Kidney (tissue), 22 donors: ENCODE measurements around the gene PHF3. TPM values are rescaled to one million over a fixed set of nuclear protein-coding genes. Genes with fewer than 3 reads are reported as not detected.
A peak's percentile ranks its signal among the peaks of the same experiment; 100 is the strongest.

Source experiments
- DNase-seq, 5 donors: peaks; one replicate each; pipeline ENCODE4 v3.0.0-alpha.2; 2013 to 2020
- FAIRE-seq: peaks from 2 replicates; lab custom pipeline; 2012; peaks lifted over from hg19 to GRCh38; lab: Jason Lieb, UNC
- H3K27ac ChIP-seq, 2 donors: one replicate each; pipeline ENCODE4 v1.7.0; 2013; ENCODE audit warnings: low read depth in 2 of 2, low read length in 2 of 2, inconsistent platforms in 1 of 2
- H3K27me3 ChIP-seq: one replicate; pipeline ENCODE4 v1.7.1; 2013; ENCODE audit warnings: low read length, inconsistent platforms; ENCODE audit not compliant: control insufficient read depth, insufficient read depth
- H3K36me3 ChIP-seq, 3 donors: one replicate each; pipeline versions ENCODE4 v1.7.0 to v1.7.1; 2013; ENCODE audit warnings: low read length in 3 of 3, control low read depth in 1 of 3, inconsistent platforms in 1 of 3; ENCODE audit not compliant: insufficient read depth in 3 of 3, control insufficient read depth in 2 of 3
- H3K4me1 ChIP-seq, 3 donors: one replicate each; pipeline versions ENCODE4 v1.7.0 to v1.7.1; 2013; ENCODE audit warnings: low read length in 3 of 3, inconsistent platforms in 1 of 3, low read depth in 1 of 3; ENCODE audit not compliant: control insufficient read depth in 2 of 3, insufficient read depth in 2 of 3
- H3K4me3 ChIP-seq, 3 donors: one replicate each; pipeline versions ENCODE4 v1.7.0 to v1.8.1; 2013; ENCODE audit warnings: low read length in 3 of 3, control low read depth in 1 of 3, inconsistent platforms in 1 of 3
- H3K9ac ChIP-seq, 3 donors: one replicate each; pipeline versions ENCODE4 v1.7.0 to v1.7.1; 2013; ENCODE audit warnings: low read length in 3 of 3, control low read depth in 1 of 3, inconsistent platforms in 1 of 3
- H3K9me3 ChIP-seq, 3 donors: one replicate each; pipeline versions ENCODE4 v1.7.0 to v1.7.1; 2013; ENCODE audit warnings: low read length in 3 of 3, control low read depth in 1 of 3, inconsistent platforms in 1 of 3; ENCODE audit not compliant: control insufficient read depth in 2 of 3, insufficient read depth in 1 of 3
- CTCF ChIP-seq: IDR thresholded peaks from 3 replicates; pipeline ENCODE4 v1.5.1; 2012; ENCODE audit warnings: mild to moderate bottlenecking, moderate library complexity, borderline replicate concordance; ENCODE audit not compliant: insufficient read depth; ENCODE audit errors: extremely low read depth
- intact Hi-C: fragments of 100-400 bp; cut with DNase I; formaldehyde crosslinking; loops from one replicate; pipeline ENCODE4 v1.11.1; 2022
- long read RNA-seq, 10 donors: library from polyadenylated mRNA in 1 of 10; unstranded in 1 of 10; transcript quantifications; one replicate each; pipeline ENCODE4 v2.0.0 and lab custom pipeline, GENCODE V29; 2021 to 2026
- polyA plus RNA-seq: library from polyadenylated mRNA; stranded (reverse); fragments of 350-450 nt; fragmentation: Illumina TruSeq; extraction: RNeasy Lipid Tissue Mini Kit (QIAGEN cat#74804); gene quantifications from one replicate; pipeline ENCODE4 v1.2.3, GENCODE V29; 2014; ENCODE audit warnings: low read depth, low replicate concordance; ENCODE audit not compliant: insufficient read depth
- total RNA-seq: library from RNA; stranded (reverse); fragmentation: NEBNext Ultra II Directional; extraction: Animal tissue kit (Norgen Biotek cat#: 25700); gene quantifications from one replicate; pipeline ENCODE4 v1.2.1, GENCODE V29; 2021
- donor health status: control.
- donor health status: control.
- donor health status: control.
- donor health status: control.
- donor health status: control.
- donor health status: DM: yes; HTN: yes; CAD: no.
- donor health status: Normal renal cell carcinoma (clear cell type).

The PHF3 gene
- 58.3 TPM for total RNA-seq
- polyA plus RNA-seq: 9.5 TPM
- long read RNA-seq, donor 1, full-length matches to known transcripts: 1 of 1 reads
- long read RNA-seq, donor 1, partial matches to known transcripts: 0 of 1 reads
- long read RNA-seq, donor 1, other reads (novel, unspliced or antisense): 0 of 1 reads
- long read RNA-seq, donor 2, partial matches to known transcripts: 5 of 5 reads
- long read RNA-seq, donor 2, other reads (novel, unspliced or antisense): 0 of 5 reads
- long read RNA-seq, donor 3, partial matches to known transcripts: 27 of 27 reads
- long read RNA-seq, donor 3, other reads (novel, unspliced or antisense): 0 of 27 reads
- long read RNA-seq, donor 4, full-length matches to known transcripts: 1 of 1 reads
- long read RNA-seq, donor 4, partial matches to known transcripts: 0 of 1 reads
- long read RNA-seq, donor 4, other reads (novel, unspliced or antisense): 0 of 1 reads
- long read RNA-seq, donor 5: 0 reads
- long read RNA-seq, donor 6, partial matches to known transcripts: 58 of 58 reads
- long read RNA-seq, donor 6, other reads (novel, unspliced or antisense): 0 of 58 reads
- long read RNA-seq, donor 7, partial matches to known transcripts: 24 of 33 reads
- long read RNA-seq, donor 7, other reads (novel, unspliced or antisense): 8 of 33 reads
- long read RNA-seq, donor 8, partial matches to known transcripts: 0 of 1 reads
- long read RNA-seq, donor 8, other reads (novel, unspliced or antisense): 0 of 1 reads
- long read RNA-seq, donor 9, partial matches to known transcripts: 15 of 15 reads
- long read RNA-seq, donor 9, other reads (novel, unspliced or antisense): 0 of 15 reads
- long read RNA-seq, donor 10, full-length matches to known transcripts: 1 of 33 reads
- long read RNA-seq, donor 10, partial matches to known transcripts: 32 of 33 reads
- long read RNA-seq, donor 10, other reads (novel, unspliced or antisense): 0 of 33 reads

- intact Hi-C loops: no loop called here
- TF ChIP-seq CTCF: no peak
- Histone ChIP-seq H3K27ac (peak within 1 kb of the TSS; percentile 94 to 97), H3K36me3 (no peaks in the 10 kb centered on the region), H3K9me3 (no peaks in the 10 kb centered on the region), H3K4me3 (peak within 1 kb of the TSS; percentile 87 to 95 (median 93)), H3K27me3 (no peaks in the 10 kb centered on the region), H3K9ac (peak within 1 kb of the TSS; percentile 57 to 96 (median 94)), H3K4me1 (peaks cover 0 to 13% (median 6%) of the 10 kb centered on the region in 3 donors)
- FAIRE-seq (no peak), DNase-seq (peak; percentile 93 to 97 (median 96))
These were observed at the start of gene PHF3 for GRCh38 chr6:63635588-63636517. PHF3 (plus strand) TSS chr6:63635802; CDS start chr6:63646552, 10,750 bp downstream.

DNA sequence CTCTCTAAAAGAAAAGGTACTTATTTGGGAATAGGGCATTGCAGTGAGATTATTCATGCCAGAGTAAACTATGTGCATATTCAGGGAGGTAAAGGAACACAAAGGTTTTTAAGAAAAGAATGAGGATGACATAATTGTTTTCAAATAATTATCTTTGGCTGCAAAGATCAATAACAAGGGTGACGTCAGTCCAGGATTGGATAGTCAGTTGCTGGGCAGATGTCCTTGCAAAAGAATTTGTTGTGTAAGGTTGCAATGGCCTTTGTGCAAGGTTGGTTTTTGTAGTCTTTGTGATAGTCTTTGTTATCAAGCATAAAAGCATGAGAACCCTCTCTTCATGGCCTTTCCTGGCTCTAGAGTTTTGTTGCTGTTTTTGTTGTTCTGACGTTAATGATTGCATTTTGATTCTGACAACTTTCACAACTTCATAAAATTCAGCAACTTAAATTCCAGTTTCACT, 45.6 kb upstream of the PHF3 start:
- FAIRE-seq (no peak), DNase-seq (no peak)
- Histone ChIP-seq H3K36me3 (no peaks in the 10 kb centered on the region), H3K4me1 (no peaks in the 10 kb centered on the region), H3K4me3 (no peak overlapping the region), H3K9ac (no peak overlapping the region), H3K27me3 (no peaks in the 10 kb centered on the region), H3K27ac (no peak overlapping the region), H3K9me3 (no peaks in the 10 kb centered on the region)
- TF ChIP-seq CTCF: no peak
- intact Hi-C loops: loop anchor here (10.0 kb wide), 1 partner anchor 175 kb away; no protein-coding TSS in a partner anchor

DNA sequence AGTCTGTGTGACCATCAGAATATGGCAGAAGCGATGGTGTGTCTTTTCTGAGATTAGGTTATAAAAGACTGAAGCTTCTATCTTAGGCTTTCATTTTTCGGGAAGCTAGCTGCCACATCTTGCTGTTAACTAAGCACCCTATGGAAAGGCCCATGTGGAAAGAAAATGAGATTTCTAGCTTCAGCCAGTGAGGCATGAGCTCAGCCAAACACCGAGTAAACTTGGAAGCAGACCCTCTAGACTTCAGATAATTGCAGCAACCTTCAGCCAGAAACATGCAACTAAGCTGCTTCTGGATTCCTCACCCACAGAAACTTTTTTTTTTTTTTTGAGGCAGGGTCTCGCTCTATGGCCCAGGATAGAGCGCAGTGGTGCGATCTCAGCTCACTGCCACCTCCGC, 42.7 kb upstream of the PHF3 start:
- FAIRE-seq (no peak), DNase-seq (no peak)
- intact Hi-C loops: loop anchor here (10.0 kb wide), 1 partner anchor 172 kb away; no protein-coding TSS in a partner anchor
- no peak overlapping the region for H3K4me3 ChIP-seq
- no peaks in the 10 kb centered on the region for H3K36me3 ChIP-seq
- peaks cover 0 to under 1% (median 0%) of the 10 kb centered on the region in 3 donors for H3K4me1 ChIP-seq
- no peaks in the 10 kb centered on the region for H3K9me3 ChIP-seq
- H3K27me3 ChIP-seq: no peaks in the 10 kb centered on the region
- no peak overlapping the region for H3K9ac ChIP-seq
- no peak for TF ChIP-seq CTCF
- H3K27ac ChIP-seq: no peak overlapping the region
